ENCODE results near the gene B4GALT3.

Gene B4GALT3

DNA sequence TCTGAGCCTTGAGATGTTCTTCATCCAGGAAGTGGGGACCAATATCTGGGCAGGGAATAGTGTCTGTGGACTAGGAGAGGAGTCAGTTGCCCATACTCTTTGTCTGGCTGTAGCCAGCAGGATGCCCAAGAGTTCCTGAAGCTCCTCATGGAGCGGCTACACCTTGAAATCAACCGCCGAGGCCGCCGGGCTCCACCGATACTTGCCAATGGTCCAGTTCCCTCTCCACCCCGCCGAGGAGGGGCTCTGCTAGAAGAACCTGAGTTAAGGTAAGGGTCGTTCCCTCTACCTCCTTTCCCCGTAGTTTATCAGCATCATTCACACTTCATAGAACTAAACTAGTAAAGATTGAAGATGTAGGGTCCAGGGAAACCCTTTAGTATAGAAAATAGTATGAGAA, 14.5 kb downstream of the B4GALT3 start:
- no peak for DNase-seq (ENCODE audit: low spot score)

DNA sequence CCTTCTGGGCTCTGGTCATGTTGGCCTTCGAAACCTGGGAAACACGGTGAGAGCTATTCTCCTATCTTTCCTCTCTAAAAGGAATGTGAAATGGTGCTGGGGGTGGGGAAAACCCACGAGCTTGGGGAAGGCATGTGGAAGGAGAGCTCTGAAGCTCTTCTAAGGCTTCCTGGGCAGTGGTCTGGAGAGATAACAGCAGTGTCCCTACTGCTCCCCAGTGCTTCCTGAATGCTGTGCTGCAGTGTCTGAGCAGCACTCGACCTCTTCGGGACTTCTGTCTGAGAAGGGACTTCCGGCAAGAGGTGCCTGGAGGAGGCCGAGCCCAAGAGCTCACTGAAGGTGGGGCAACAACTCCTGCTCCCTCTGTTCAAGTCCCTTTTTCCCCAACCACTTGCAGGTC, 15.3 kb downstream of the B4GALT3 start:
- DNase-seq (ENCODE audit: low spot score) = no peak

DNA sequence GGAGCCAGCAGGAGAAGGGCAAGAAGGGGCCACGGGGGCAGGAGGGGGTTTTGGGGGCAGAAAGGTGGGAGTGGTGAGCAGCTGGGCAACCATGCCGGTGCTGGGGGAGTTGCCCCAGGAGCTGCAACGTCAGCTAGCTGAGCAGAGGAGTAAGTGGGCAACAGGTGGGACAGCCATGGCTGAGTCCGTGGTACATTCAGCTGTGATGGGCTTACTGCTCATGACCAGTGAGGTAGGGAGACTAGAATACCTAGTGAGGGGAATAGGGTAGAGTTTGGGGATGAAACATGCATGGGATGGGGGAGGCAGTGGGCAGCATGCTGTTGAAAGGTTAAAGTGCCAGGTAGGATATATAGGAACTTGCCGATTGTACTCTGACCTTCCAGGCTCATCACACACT, 15.7 kb downstream of the B4GALT3 start:
- no peak for DNase-seq (ENCODE audit: low spot score)

GRCh38 chr1:161160671-161161145, 16.6 kb downstream of the B4GALT3 start:
- DNase-seq (ENCODE audit: low spot score) = no peak

DNA sequence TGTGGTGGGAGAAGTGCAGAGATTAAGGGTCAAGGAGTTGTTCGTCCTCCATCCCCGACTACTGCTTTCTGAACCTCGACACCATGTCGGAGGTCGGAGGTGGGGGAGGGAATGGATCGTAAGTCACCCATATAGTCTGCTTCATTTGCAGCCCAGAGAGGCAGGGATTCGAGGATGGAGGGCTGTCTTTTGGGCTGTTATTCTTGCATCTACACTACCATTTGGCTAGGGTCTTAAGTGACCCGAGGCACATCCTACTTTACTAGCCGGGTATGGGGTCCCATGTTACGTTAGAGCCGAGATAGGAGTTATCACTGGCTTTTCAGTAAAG, 17.4 kb downstream of the B4GALT3 start:
- no peak for DNase-seq (ENCODE audit: low spot score)

- peak; percentile 95 for DNase-seq (ENCODE audit: low spot score)
Observed at GRCh38 chr1:161159087-161159912, 18.0 kb downstream of the B4GALT3 start, which contains the start of gene USP21. Gene USP21 (plus strand): TSS chr1:161159500. CDS start chr1:161160641, 1,141 bp downstream.

DNA sequence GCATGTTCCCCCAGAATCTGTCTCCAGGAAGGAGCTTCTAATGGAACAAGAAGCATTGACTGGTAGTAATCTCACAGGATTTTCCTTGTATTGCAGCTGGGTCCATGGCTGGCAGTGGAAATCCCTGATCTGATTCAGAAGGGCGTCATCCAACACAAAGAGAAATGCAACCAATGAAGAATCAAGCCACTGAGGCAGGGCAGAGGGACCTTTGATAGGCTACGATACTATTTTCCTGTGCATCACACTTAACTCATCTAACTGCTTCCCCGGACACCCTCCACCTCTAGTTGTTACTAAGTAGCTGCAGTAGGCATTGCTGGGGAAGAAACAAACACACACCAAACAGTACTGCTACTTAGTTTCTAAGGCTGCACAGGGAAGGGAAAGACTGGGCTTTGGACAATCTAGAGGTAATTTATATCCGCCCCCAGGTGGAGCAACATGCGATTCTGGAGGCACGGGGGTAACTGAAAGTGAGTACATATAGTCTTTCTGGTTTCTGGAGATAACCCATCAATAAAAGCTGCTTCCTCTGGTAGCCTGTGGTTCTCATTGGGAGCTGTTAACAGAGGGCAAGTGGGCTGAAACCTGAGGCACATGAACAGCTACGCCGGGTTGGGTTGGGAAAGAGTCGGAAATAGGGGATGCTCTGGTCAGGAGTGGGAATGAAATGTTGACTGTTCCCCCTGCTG, 18.8 kb downstream of the B4GALT3 start:
- no peak for DNase-seq (ENCODE audit: low spot score)

DNA sequence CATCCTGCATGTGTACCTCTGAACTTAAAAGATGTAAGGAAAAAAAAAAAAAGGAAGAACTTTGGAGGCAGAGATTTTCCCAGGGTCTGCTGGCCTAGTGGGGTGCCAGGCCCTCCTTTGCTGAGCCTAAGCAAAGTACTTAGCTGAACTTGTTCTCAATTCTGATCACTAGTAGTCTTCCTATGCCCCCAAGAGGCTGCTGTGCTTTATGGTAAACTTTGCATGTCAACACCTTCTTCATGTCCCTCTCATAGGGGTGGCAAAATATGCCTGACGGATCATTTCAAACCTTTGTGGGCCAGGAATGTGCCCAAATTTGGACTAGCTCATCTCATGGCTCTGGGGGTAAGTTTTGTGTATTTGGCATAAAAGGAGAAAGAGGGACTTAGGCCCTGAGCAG, 19.4 kb downstream of the B4GALT3 start:
- DNase-seq (ENCODE audit: low spot score) = no peak

DNA sequence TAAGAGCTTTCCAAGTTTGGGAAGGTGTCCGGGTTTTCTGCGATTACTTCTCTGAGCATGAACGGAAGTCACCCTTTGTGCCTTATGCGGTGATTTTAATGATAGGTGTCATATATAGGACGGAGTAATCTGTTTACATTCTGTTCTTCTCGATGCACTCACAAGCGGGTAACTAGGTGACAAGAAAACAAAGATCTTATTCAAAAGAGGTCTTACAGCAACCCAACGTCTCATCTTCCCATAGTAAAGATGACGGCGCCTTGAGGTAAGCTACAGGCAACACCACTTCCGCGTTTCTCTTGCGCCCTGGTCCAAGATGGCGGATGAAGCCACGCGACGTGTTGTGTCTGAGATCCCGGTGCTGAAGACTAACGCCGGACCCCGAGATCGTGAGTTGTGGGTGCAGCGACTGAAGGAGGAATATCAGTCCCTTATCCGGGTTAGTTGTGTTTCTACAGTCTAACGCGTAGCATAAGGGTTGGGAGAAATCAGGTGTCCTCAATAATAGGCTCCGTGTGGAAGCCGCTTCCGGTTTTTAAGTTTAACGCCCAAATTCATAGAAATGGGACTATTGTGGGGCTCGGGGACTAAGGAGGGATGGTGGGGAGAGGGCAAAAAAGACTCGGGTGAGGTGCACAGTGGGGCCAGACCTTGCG, 23.5 kb downstream of the B4GALT3 start, which contains the start of gene UFC1:
Gene UFC1 (plus strand): TSS at position 297 of the 656 bp plus-strand sequence. CDS start 20 bp downstream, at position 317.
- DNase-seq (ENCODE audit: low spot score) = peak; percentile 95

DNA sequence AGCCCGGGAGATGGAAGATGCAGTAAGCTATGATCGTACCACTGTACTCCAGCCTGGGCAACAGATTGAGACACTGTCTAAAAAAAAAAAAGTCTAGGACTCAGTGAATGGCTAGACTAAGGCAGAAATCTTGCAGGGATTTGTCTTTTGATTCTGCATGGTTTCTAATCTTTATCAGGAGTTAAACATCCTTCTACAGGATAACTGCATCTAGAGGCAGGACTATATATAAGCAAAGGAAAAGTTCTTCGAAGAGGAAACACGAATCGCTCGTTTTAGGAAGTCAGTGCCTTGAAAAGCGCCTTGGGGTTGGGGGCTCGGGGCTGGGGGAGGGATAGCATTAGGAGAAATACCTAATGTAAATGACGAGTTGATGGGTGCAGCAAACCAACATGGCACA, 24.1 kb downstream of the B4GALT3 start:
- no peak for DNase-seq (ENCODE audit: low spot score)

- DNase-seq (ENCODE audit: low spot score) = no peak
Observed at GRCh38 chr1:161145832-161146231, 31.5 kb downstream of the B4GALT3 start.

DNA sequence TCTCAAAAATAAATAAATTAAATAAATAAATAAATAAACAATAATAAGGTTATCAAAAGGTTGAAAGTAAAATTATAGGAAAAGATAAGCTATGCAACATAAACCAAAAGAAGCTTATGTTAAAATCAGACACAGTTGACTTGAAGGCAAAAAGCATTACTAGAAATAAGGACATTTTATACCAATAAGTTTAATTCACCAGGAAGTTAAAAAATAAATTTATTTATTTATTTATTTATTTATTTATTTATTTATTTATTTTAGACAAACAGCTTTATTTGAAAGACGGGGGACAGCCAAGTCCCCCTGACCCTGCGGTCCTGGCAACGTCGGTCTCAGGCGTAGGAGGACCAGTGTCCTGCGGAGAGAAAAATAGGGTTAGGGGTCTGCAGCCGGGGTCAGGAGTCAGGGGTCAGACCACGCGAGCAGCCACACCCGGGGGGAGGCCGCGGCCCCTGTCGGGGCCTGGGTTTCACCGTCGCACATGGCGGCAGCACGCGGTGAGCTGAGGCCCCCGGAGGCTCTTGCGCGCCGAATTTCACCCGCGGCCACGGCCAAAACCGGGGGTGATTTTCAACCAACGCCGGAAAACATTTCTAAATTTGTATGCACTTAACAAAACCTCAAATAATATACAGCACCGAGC, 36.4 kb downstream of the B4GALT3 start:
- no peak for DNase-seq (ENCODE audit: low spot score)

DNA sequence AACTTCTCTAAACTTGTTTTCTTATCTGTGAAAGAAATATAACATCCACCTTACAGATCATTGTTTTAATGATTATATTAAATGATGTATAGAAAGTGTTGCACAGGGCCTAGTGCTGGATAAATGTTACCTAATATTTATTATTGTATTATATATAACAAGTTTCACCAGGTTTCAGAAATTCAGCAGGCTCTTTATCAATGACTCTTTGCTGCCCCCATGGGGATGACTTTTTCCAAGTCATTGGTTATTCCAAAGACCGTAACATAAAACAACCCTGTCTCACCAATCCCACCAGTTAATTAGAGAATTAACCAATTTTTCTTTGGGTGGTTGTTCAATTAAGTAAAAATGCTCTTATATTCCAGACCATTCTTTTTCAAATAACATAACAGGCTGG, 37.5 kb downstream of the B4GALT3 start:
- DNase-seq (ENCODE audit: low spot score) = no peak

DNA sequence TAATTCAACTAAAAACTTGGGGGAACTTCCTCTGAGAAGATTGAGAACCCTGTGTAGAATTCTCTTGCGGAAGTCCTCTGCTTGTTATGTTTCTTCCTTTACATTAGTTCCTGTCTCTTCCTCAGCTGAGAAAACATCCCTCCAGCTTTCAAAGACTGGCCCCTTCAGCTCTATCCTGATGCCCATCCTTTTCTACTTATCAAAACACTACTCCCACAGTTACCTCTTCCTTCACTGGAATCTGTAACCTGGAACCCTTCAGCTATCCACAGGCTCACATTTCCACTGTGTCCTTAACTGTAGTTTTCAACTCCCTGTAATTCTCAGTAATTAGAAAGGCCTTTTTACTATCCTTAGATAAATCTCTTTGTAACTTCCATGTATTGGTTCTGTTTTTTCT, 38.9 kb downstream of the B4GALT3 start:
- no peak for DNase-seq (ENCODE audit: low spot score)

GRCh38 chr1:161137881-161138280, 39.4 kb downstream of the B4GALT3 start:
- DNase-seq (ENCODE audit: low spot score) = no peak

DNA sequence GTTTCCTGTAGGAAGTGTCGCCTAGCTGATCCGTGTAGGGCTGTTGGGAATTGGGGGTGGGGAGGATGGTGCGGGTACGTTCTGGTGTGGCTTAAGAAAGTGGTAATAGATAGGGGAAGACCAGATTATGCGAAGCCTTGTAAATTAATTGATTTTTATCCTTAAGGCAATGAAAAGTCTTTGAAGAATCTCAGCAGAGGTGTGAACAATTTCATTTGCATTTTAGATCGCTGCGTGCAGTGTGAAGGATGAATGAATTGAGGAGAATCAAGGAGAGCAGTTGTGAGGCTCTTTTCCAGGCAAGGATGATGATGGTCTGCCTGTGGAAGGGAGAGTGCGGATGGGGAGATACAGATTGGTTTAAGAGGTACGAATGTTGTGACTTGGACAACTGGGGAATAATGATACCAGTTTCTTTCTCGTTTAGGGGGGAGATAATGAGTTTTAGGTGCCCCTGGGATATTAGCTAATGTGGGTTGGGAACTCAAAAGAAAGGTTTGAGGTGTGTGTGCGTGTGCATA, 44.0 kb downstream of the B4GALT3 start:
- DNase-seq (ENCODE audit: low spot score) = peak; percentile 18

DNA sequence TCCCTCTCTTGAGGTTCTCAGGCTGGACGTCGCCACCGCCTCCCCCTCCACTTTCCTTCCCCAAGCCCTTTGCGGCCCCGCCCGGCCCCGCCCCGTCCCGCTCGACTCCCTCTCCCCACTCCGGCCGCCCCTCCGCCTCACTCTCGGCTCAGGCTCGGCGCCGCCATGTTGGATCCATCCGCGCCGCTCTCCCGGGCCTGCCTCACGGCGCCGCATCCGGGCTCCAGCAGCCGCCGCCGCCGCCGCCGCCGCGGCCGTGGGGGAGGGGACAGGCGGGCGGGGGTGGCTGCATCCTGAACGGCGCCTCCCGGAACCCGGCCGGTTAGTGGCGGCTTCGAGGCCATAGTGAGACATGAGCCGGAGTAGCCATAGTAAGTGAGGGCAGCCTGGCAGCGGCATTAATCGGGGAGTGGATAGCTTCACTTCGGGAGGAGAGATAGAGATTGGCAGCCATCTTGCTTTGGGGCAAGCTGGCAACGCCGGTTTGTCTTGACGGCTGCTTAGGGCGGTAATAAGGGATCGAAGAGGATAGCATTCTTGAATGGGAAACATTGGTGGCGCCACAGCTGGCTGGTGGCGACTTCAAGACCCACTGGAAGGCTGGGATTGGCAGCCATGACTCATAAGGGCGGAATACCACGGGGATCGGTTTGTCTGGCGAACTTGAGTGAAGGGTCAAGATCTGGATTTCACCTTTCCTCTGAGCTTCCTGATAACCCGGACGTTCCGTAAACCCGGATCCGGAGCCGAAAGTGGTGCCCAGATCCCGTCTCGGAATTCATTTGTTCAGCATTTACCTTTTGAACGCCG, 44.7 kb downstream of the B4GALT3 start, which contains the start of gene DEDD:
Gene DEDD (minus strand): TSS at position 258 of the 810 bp plus-strand sequence. CDS start 8,205 bp downstream, outside the sequence.
- DNase-seq (ENCODE audit: low spot score) = peak; percentile 98

GRCh38 chr1:161131523-161132409, 45.5 kb downstream of the B4GALT3 start:
- DNase-seq (ENCODE audit: low spot score) = peak; percentile 38

DNA sequence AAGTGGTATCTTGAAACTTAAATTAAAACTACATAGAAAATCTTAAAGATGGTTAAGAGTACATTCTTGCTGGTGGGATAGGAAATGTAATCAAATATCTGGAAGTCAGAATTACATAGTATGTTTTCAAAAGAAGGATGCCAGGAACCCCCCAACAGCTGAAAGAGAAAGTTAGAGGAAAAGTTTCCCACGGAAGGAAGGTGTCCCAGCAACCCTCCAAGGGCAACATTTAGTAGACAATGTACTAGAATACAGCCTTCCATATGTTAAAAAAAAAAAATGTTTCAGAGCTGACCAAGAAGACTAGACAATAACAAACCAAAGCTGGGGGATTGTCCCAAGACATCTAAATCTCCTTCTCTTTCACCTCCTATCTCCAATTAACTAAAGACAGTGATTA, 47.0 kb downstream of the B4GALT3 start:
- DNase-seq (ENCODE audit: low spot score) = no peak
